Kidney glomerular epithelial cell (primary cell): ENCODE measurements around the gene ABCB10.

Experiments used
- DNase-seq: peaks from one replicate; lab custom pipeline; 2025; lab: John Stamatoyannopoulos, UW

Gene ABCB10

DNA sequence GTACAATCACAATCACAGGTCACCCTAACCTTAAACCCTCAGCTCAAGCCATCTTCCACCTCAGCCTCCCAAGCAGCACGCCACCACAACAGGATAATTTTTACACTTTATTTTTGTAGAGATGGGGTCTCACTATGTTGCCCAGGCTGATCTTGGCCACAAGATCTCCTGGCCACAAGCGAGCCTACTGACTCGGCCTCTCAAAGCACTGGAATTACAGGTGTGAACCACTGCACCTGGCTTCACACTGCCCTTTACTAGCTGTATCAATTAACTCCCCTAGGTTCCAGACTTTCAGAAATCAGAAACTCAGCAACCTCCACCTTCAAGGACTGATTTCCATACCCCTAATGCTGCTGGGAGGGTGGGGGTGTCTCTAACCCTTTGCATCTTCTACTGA, 87.3 kb downstream of the ABCB10 start:
- no peak for DNase-seq

DNA sequence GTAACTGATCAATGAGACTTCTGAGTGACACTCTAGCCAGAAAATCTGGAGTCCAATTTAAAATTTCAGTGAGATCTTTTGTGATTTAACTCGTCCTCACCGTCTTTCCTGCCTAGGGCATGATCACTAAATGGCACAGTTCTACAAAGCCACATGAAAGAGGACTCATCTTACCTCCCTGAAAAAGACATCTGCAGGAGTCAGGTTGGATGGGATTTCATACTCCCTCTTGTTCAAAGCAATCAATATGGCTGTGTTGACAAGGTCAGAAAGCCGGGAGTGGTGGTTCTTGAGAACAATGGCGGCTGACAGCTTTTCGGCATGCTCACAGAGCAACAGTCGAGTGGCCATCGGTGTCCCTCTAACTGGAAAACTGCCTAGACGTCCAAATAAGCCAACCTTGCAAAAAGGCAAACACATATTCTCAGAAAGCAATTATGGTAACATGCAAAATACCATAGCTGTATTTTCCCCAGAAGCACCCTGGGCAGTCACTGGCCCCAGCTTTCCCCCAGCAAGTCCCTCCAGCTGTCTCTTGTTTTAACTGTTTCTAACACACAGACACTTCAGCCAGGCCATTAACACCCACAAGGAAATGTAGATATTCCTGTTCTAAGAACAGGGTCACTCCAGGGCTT, 88.0 kb downstream of the ABCB10 start:
- no peak for DNase-seq

DNA sequence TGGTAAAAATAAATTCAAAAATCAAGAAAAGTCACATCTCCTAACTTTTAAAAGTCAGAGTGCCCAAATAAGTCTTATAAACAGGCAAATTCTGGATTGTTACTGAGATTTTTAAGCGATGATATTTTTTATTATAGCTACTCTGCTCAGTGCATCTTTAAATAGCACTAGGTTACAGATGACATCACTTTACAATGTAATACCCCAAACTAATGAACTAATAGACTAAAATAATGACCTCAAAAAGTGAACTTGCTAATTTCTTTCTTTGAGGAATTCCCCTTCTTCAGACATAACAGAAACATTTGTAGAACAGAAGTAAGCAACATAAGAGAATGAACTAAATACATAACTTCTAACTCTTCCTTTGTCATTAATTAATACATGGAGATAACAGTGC, 91.6 kb downstream of the ABCB10 start:
- DNase-seq, result no peak
